IMR-90 (cell line): Measurements from ENCODE around the gene UEVLD. TPM values are rescaled to one million over a fixed set of nuclear protein-coding genes. Genes with fewer than 3 reads are reported as not detected.

Source experiments
- CEBPB ChIP-seq: IDR thresholded peaks from 2 replicates; pipeline ENCODE4 v1.6.1; 2012; ENCODE audit warnings: low read depth, low read length, improper control_type of control experiment
- POLR2A ChIP-seq: IDR thresholded peaks from 2 replicates; pipeline ENCODE4 v1.6.1; 2012; ENCODE audit warnings: mild to moderate bottlenecking, low read depth, low read length
- RCOR1 ChIP-seq: IDR thresholded peaks from 2 replicates; pipeline ENCODE4 v1.6.1; 2012; ENCODE audit warnings: mild to moderate bottlenecking, low read length, improper control_type of control experiment; ENCODE audit not compliant: insufficient replicate concordance
- SMC3 ChIP-seq: fragments of 150-350 bp; IDR thresholded peaks from 2 replicates; pipeline ENCODE4 v1.6.1; 2016; ENCODE audit warnings: low read depth, mild to moderate bottlenecking, antibody characterized with exemption, low read length, moderate library complexity
- polyA plus RNA-seq, 3 experiments: library from polyadenylated mRNA; depleted of rRNA; stranded (reverse); fragments of >200 nt; gene quantifications; 2 replicates each; pipeline ENCODE4 v1.2.3, GENCODE V29; 2012; ENCODE audit warnings: low replicate concordance in 1 of 3
- total RNA-seq: library from RNA; depleted of rRNA; stranded (reverse); fragments of >200 nt; gene quantifications from 2 replicates; pipeline ENCODE4 v1.2.3, GENCODE V29; 2012

Gene UEVLD
- total and polyA plus RNA-seq, 2 of the 4 experiments (the other 2 are of a cell fraction): 13.8 to 29.2 TPM

DNA sequence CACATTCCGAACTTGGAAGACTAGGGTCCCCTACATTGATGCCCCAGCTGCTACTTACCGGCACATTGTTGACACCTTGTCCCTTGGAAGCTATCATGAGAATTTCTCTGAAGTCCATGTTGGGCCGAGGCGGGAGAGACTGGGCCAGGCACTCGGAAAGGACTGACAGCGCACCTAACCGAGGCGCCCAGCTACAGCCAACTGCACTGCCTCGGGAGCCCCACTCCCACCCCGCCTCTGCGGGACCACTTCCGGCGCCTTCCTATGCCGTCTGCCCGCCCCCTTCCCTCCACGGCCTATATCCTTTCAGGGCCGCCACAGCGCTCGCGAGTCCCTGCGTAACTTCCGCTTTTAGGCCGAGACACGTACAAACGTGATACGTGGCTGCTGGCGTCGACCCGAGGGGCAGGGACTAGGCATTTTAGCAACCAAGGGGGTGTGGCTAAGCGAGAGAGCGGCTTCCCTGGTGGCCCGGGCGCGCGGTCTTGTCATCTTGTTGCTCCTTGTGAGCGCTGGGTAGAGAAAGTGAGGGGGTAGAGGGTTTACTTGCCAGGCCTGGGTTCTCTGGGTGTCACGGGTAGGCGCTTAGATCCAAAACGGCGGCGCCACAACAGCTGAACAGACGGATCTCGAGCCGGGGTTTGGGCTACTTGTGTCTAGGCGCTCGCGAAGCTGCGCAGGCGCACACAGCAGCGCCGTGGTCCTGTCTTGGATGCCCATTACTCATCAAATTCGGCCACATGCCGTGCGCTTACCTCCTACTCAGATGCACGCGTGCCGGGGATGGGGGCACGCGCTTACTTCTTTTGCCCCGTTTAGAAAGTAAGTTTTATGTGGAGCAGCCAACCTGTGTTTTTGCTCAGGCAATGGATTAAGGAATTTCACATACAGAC lies 45.9 kb upstream of the UEVLD start, which contains the start of gene SPTY2D1 (continued):
- TF ChIP-seq SMC3: no peak
- peak; percentile 98 for TF ChIP-seq POLR2A
- peak; percentile 61; the same call in 1 of the 2 replicates for TF ChIP-seq CEBPB
- TF ChIP-seq RCOR1: peak; percentile 41
